HG03045 (cell line): ENCODE data around the gene ARHGAP27.

Experiments used
- ATAC-seq: cut with Tn5 transposase; IDR thresholded peaks from one replicate; pipeline ENCODE4 v1.9.1; 2021; ENCODE audit warnings: mild to moderate bottlenecking, moderate library complexity; ENCODE audit not compliant: unreplicated experiment

ARHGAP27 gene

GRCh38 chr17:45388604-45389325, 43.9 kb downstream of the ARHGAP27 start:
- no peak for ATAC-seq

- ATAC-seq, result no peak
These were observed 44.9 kb downstream of the ARHGAP27 start for GRCh38 chr17:45387739-45388138.

DNA sequence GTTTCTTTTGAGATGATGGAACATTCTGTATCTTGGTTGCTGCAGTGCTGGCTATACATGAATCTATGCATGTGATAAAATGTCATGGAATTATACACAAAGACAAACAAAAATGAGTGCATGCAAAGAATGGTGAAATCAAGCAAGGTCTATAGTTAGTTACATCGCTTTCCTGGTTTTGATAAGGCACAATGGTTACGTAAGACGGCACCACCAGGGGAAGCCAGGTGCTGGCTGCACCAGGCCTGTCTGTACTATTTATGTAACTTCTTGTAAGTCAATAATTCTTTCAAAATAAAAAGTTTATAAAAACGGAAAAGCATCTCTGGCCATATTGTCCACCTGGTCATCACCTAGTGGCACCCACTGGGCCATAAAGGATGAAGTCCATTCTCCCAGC, 46.5 kb downstream of the ARHGAP27 start:
- ATAC-seq, result no peak

DNA sequence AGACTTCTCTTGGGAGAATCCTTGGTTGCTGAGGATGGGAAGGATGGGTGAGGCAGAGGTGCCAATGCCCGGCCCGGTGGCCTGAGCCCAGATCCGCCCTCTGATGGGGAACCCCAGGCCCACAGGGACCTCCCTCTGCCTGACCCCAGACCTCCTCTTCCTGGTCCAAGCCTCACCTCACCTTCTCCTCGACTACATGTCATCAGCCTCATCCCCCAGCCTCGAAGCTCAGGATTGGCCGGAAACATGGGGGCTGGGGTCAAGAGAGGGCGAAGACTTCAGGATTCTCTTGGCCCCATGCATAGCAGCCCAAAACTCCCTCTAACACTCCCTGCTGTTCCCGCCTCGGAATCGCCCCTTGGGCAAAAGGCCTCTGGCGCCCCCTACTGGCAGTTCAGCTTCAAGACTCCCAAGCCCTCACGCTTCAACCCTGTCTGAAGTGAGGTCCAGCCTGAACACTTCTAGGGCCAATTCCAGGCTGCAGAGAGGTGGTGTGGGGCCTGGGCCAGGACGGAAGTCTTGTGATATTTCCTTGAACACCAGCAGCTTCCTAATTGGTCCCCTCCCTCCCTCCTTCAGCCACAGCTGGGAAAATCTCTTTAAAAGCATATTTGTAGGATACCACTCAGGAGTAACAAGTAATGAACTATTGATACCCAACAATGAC, 47.2 kb downstream of the ARHGAP27 start:
- peak; percentile 74 for ATAC-seq

GRCh38 chr17:45384789-45385262, 47.8 kb downstream of the ARHGAP27 start:
- no peak for ATAC-seq

DNA sequence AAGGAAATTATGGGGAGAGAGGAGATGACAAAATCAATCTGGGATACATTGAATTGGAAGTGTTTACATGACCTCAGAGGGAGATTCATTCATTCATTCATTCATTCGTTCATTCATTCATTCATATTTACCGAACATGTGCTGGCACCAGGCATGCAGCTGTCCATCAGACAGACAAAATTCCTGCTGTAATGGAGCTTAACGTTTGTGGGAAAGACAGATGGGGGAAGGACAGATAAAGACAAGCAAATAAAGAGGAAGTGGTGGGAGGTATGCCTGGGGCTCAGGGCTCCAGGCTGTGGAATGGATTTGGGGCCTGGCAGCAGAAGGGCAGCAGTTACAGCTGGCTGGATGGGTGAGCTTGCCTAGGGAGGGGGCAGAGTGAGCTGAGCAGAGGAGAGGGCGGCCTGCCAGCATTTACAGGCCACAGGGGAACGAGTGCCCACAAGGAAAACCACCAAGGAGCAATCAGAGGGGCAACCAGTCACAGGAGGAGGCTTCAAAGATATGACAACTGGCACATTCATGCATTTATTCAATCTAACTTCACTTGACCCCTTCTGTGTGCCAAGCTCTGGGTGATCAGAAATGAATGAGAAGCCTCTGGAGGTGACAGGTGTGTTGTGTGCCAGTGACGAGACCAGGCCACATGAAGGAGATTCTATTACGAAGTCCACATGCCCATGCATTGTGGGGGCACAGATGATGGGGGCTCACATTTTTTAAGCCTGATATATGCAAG, 48.5 kb downstream of the ARHGAP27 start:
- no peak for ATAC-seq

- no peak for ATAC-seq
These were observed 49.7 kb downstream of the ARHGAP27 start for GRCh38 chr17:45383003-45383402.

- no peak for ATAC-seq
These were observed 50.4 kb downstream of the ARHGAP27 start for GRCh38 chr17:45382226-45382625.

GRCh38 chr17:45380991-45381390, 51.7 kb downstream of the ARHGAP27 start:
- ATAC-seq, result no peak

GRCh38 chr17:45380046-45380765, 52.5 kb downstream of the ARHGAP27 start:
- ATAC-seq, result no peak

GRCh38 chr17:45377401-45377800, 55.3 kb downstream of the ARHGAP27 start:
- ATAC-seq, result no peak

DNA sequence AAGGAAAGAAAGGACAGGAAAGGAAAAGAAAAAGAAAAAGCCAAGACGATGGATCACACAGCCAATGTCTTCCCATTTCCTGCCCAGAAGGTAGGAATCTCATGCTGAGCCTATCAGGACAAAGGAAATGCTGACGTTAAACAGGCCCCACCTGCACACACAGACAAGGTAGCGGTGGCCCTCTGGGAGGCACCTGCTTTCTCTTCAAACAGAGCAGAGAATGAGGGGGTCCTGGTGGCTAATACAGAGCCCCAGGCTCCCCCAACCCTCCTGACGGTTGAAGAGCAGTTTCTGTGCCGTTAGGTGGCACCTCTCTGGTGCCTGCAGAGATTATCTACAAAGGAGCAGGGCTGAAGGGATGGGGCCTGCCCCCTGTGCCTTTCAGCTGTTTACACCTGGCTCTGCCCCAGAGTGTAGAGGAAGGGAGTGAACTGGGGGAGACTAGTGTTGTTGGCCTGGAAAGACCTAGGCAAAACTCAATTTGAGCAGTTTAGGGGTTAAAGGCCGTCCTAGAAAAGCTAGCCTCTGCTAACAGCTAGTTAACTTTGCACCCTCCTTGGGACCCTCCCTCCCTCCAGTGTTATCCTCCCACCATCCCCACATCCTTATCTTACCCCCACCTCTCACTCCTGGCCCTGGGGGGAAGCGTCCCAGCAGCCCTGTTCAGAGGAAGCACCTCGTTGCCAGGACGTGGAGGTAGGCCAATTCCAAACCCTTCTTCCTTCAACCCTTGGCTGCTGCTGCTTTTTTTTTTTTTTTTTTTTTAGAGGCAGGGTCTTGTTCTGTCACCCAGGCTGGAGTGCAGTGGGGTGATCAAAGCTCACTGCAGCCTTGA, 56.3 kb downstream of the ARHGAP27 start:
- no peak for ATAC-seq

DNA sequence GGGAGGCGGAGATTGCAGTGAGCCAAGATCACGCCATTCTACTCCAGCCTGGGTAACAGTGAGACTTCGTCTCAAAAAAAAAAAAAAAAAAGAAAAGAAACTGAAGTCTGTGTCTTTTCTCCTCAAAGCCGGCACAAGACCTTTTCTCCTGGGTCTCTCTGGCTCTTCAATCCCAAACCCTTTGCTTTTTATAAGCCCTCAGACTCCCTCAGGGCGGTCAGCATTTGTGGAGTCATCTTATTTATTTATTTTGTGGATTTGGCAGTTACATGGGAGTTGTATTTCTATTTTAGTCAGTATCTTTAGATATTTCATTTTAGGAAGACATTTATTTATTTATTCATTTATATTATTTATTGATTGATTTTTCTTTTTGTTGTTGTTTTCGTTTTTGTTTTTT, 58.2 kb downstream of the ARHGAP27 start:
- ATAC-seq, result no peak

DNA sequence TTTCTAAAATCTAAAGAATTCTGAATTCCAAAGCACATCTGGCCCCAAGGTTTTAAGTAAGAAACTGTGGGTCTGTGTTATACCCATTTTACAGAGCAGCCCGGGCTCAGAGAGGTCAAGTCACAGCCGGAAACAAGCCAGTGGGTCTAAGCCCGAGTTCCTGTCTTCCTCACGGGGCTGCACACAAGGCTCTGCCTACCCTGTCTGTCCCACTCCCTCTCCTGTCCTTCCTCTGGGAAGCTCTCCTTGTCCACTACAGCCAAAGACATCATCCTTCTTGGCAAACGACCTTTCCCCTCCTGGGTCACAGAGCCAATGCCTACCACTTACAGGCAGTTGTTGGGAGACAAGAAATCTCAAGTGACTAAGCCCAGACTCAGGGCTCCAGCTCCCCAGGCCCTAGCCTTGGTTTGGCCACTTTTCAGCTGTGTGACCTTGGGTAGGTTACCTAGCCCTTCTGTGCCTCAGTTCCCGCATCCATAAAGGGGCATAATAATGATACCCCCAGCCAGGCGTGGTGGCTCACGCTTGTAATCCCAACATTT, 60.3 kb downstream of the ARHGAP27 start:
- no peak for ATAC-seq

DNA sequence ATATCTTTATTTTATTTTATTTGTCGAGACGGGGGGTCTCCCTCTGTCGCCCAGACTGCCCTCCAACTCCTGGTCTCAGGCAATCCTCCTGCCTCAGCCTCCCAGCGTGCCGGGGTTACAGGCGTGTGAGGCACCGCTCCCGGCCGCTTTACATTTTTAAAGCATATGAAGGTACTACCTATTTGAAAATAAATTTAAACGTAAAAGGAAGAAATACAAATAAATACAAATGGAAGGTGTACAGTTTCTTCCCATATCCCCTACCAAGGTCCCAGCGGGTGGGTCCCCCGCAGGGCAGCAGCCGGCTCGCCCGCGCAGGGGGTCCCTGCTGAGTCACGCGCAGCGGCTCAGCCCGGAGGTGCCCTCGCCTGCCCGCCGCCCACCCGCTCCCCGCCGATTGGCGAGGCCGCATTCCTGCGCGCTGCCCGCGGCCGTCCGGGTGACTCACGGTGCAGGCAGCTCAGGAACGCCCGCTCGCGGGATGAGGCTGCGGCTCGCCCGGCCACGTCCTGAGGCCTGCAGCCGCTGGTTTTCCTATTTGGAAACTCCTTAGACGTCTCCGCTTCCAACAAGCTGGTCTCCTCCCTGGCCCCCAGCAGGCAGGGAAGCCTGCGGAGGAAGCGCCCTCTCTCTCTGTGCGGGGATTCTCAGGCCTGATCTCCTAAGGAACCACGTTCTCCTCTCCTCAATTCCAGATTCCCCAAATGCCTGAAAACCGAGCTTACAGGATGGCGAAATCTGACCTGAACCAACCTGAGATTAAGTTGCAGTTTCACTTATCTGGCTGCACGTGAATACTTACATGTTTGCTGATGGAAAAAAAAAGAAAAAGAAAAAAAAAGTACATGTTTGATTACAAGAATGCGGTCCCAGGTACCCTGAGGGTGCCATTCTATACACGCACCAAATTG, 61.0 kb downstream of the ARHGAP27 start:
- ATAC-seq, result no peak

DNA sequence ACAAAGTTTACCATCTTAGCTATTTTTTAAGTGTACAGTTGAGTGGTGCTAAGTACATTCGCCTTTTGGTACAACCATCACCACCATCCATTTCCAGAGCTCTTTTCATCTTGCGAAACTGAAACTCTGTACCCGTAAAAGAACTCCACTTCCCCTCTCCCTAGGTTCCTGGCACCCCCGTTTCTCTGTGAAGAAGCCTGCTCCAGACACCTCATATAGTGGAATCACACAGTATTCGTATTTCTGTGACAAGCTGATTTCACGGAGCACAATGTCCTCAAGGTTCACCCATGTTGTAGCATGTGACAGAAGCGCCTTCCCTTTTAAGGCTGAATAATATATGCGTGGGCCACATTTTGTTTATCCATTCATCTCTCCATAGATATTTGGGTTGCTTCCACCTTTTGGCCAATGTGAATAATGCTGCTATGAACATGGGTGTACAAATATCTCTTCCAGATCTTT, 61.7 kb downstream of the ARHGAP27 start:
- no peak for ATAC-seq

GRCh38 chr17:45369421-45369820, 63.2 kb downstream of the ARHGAP27 start:
- ATAC-seq, result no peak

DNA sequence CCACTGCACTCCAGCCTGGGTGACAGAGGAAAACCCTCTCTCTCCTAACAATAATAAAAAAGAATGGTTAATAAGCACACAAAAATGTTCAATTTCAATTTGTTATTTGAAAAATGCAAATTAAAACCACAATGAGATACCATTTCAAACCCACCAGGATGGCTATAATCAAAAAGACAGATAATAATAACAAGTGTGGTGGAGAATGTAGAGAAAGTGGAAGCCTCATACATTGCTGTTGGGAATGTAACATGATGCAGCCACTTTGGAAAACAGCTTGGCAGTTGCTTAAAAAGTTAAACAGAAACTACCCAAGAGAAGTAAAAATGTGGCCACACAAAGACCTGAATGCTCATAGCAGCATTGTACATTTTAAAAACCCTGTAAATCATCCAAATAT, 64.0 kb downstream of the ARHGAP27 start:
- no peak for ATAC-seq

- no peak for ATAC-seq
These were observed 65.5 kb downstream of the ARHGAP27 start for GRCh38 chr17:45367216-45367615.
